GM21619 (cell line): Measurements from ENCODE around the gene FOXA3.

ENCODE experiments used
- ATAC-seq: cut with Tn5 transposase; IDR thresholded peaks from one replicate; pipeline ENCODE4 v1.9.1; 2021; ENCODE audit not compliant: unreplicated experiment

The FOXA3 gene

DNA sequence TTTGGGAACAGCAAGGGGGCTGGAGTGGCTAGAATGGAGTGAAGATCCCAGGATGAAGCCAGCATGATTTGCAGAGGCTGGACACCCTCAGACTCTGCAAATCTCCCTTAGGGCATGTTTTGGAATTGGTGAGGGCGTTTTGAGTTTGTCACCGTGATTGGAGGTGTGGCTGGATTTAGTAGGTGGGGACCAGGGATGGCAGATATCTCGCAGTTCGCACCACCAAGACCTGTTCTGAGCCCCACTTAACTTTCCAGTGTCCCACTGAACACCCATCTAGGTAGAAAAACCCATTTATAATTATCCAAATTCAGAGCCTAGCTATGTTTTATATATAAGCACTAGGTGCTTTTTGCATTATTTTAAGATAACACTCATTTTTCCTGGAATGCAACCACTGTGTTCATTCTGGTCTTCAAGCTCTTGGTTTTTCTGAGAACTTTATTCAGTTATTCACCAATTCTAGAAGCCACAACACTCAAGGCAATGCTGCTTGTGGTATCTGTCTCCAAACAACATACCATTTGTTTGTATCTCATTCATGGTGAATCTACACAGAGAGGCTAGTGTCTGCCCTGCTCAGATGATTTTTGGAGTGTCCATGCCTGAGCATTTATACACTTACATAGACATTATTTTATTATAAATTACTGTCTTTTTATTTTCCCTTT, 53.4 kb downstream of the FOXA3 start:
- ATAC-seq: no peak

GRCh38 chr19:45918721-45919120, 54.6 kb downstream of the FOXA3 start:
- no peak for ATAC-seq

GRCh38 chr19:45919678-45920077, 55.6 kb downstream of the FOXA3 start:
- no peak for ATAC-seq

DNA sequence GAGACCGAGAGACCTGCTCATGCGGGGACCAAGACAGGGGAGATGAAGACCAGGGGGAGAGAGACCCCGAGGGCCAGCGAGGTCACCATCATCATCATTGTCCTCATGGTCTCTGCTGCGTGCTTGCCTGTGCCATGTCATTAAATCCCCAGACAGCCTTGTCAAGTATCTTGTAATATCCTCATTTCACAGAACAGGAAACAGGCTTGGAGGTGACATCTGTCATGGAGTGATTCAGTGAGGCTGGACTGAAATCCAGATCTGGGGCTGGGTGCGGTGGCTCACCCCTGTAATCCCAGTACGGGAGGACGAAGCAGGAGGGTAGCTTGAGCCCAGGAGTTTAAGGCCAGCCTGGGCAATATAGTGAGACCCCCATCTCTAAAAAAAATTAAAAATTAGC, 56.3 kb downstream of the FOXA3 start:
- no peak for ATAC-seq

- ATAC-seq: no peak
These were observed 58.2 kb downstream of the FOXA3 start for GRCh38 chr19:45922281-45922680.
